ENCODE results near the gene PARPBP. TPM values are rescaled to one million over a fixed set of nuclear protein-coding genes. Genes with fewer than 3 reads are reported as not detected.

Gene PARPBP
- total and polyA plus RNA-seq, 2 donors (not counting 3 experiments of a cell fraction or from before 2014, with no cell fraction given) = 4.2 to 19.0 TPM

- intact Hi-C loops (cut with micrococcal nuclease) = no loop called here
- peak; percentile 66 for TF ChIP-seq JUN (IDR thresholded peaks at IDR 0.05; ENCODE audit: borderline replicate concordance, insufficient read depth, insufficient read length, low read depth)
- no peak for TF ChIP-seq MYC (IDR thresholded peaks at IDR 0.05; ENCODE audit: low read depth, low read length)
- no peak for TF ChIP-seq CTCF (IDR thresholded peaks at IDR 0.05; ENCODE audit: extremely low read depth in 1 of 2, insufficient read depth in 1 of 2, low read depth in 1 of 2, low read length in 2 of 2)
- peak; percentile 21 for TF ChIP-seq FOS (IDR thresholded peaks at IDR 0.05; ENCODE audit: borderline replicate concordance, insufficient read depth, low read length)
- no peak for TF ChIP-seq POLR2AphosphoS5 (IDR thresholded peaks at IDR 0.05; ENCODE audit: insufficient read depth, low read depth, low read length)
- no peak for TF ChIP-seq POLR2A (IDR thresholded peaks at IDR 0.05; ENCODE audit: low read depth, low read length)
- TF ChIP-seq MAX (IDR thresholded peaks at IDR 0.05; ENCODE audit: insufficient read depth, insufficient read length) = no peak
- no peak for TF ChIP-seq GATA2 (IDR thresholded peaks at IDR 0.05; ENCODE audit: insufficient read depth, insufficient read length, low read depth, low read length)
- no peaks in the 10 kb centered on the region for H4K20me1 ChIP-seq (replicated peaks; ENCODE audit: control insufficient read depth, extremely low read depth, insufficient read depth, low read length)
- FAIRE-seq (peak; percentile 21), DNase-seq (ENCODE audit: low read depth, low spot score) (peak; percentile 55)
- no peaks in the 10 kb centered on the region for H3K9me3 ChIP-seq (replicated peaks; ENCODE audit: control insufficient read depth, insufficient read depth, low read length)
- H3K4me1 ChIP-seq (ENCODE audit: control insufficient read depth, extremely low read depth, insufficient read depth, low read length) = no peaks in the 10 kb centered on the region
- H3K79me2 ChIP-seq (ENCODE audit: control insufficient read depth, insufficient read depth, low read length) = no peaks in the 10 kb centered on the region
- dilution Hi-C loops (cut with MboI; ENCODE audit: extremely low pct_ligation_motif_present, low sequenced_read_pairs) = no loop called here
- H3K9ac ChIP-seq (replicated peaks; ENCODE audit: extremely low read depth, insufficient read depth, low read length) = no peak overlapping the region
- no peak overlapping the region for H3K4me3 ChIP-seq (replicated peaks in 1 of 3; ENCODE audit: insufficient read depth in 1 of 3, low read depth in 1 of 3, low read length in 3 of 3)
- BruUV-seq (replicated peaks) = no TSS peak
- no peak overlapping the region for H3K27ac ChIP-seq (ENCODE audit: insufficient read depth, low read depth, low read length)
- H3K36me3 ChIP-seq (ENCODE audit: control insufficient read depth in 2 of 2, extremely low read depth in 1 of 2, insufficient read depth in 2 of 2, low read length in 2 of 2) = no peaks in the 10 kb centered on the region
- H3K9me1 ChIP-seq (replicated peaks; ENCODE audit: control insufficient read depth, extremely low read depth, insufficient read depth, low read length) = no peaks in the 10 kb centered on the region
- ChIA-PET CTCF (interaction anchor here (0.8 to 1.3 kb wide), 3 partner anchors 9 to 46 kb away, joined by 3 read pairs; no protein-coding TSS in a partner anchor), POLR2A (no interaction called here)
- no peak overlapping the region for H3K4me2 ChIP-seq (ENCODE audit: insufficient read depth, low read length)
- no peaks in the 10 kb centered on the region for H3K27me3 ChIP-seq (ENCODE audit: control insufficient read depth in 2 of 2, insufficient read depth in 2 of 2, low read length in 2 of 2)
- no peak overlapping the region for H2AFZ ChIP-seq (ENCODE audit: low read depth, low read length)
Observed at GRCh38 chr12:102215992-102216691, 96.2 kb downstream of the PARPBP start.

All from endothelial cell of umbilical vein (primary cell).